Measurements from ENCODE around the gene DPH1.
A peak's percentile ranks its signal among the peaks of the same experiment; 100 is the strongest.

DPH1 gene

DNA sequence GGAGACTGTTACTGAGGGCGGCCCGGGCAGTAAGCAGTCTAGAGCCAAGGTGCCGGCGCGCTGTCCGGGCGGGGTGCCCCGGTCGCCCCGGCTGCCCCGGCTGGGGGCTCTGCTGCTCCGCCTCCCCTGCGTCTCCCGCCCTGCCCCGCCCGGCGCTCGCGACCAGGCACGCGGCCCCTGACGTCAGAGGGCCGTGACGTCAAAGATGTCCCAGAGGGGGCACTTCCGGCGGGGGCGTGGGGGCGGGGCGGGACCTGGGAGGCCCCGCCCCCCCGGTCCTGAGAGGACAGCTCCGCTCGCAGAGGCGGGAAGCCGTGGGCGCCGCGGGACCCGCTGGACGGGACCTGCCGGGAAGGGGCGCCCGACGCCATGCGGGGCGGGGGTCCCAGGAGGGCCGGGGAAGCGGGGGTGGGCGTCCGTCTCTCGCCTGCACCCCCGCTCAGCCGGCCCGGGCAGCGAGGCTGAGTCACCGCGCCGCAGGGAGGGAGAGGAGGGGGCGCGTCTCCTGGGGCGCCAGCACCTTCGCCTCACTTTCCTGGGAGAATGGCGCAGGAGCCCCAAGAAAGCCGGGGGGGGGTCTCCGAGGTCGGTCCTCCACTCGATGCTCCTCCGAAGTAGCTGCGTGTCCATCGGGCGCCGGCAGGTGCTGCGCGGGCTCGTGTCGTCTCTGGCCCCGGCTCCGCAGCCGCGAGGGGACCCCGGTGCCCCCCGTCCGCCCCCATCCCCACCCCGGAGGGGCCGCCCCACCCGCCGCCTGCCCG is 20.5 kb downstream of the DPH1 start:
- DNase-seq: peak; percentile 87

DNA sequence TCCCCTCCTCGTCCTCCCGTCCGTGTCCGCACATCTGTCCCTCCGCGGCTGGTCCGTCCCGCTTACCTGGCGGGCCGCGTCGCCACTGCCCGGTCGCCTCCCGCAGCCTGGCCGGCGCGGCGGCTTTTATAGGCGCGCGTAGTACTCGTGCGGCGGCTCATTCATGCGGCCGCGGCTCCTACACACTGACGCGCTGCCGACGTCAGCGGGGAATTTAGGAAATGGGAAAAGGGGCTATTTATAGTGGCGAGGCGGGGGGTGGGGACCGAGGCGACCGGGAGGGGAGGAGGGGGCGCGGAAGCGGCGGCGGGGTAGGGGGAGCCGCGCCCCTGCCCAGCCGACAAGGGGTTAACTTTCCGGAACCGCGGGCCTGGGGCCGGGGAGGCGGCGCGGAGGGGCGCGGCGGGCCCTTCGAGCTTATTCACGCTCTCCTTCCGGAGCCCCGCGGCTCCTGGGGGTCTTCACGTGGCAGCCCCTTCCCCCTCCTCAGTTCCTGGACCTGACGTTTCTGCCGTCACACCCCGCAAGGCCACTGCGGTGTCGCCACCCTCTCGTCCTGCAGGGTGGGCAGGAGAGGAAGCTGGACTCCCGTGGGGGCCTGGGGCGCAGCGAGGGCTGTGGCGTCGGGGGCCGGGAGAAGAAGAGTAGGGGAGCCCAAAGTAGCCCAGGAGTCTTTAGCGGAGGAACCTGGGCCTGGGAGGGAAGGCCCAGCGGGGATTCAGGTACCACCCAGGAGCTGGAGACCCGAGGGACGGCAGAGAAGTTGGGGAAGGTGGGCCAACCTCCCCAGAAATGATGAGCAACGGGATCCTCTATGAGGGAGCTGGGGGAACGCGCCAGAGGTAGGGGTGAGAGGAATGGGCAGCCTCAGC is 21.3 kb downstream of the DPH1 start:
- DNase-seq: no peak

DNA sequence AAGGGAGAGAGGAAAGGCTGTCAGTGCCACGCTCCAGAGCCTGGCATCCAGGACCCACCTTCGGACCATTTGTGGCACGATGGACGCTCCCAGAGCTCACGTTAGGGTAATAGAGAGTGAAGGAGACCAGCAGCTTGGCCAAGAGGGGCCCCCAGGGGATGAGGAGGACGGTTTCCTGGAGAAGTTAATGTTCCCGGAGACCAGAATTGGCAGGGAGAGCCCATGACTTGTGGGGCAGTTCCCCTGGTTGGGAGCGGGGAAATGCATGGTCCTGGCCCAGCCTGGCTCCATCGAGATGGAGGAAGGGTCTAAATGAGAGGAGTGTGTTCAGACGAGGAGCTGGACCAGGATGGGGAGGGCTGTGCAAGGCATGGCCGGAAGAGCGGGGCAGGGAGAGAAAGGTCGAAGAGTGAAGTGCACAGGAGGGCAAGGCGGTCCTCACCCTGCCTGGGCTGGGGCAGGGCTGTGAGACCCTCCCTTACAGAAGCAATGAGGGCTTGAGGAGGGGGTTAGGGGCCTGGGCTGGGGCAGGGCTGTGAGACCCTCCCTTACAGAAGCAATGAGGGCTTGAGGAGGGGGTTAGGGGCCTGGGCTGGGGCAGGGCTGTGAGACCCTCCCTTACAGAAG is 22.1 kb downstream of the DPH1 start:
- DNase-seq: no peak

DNA sequence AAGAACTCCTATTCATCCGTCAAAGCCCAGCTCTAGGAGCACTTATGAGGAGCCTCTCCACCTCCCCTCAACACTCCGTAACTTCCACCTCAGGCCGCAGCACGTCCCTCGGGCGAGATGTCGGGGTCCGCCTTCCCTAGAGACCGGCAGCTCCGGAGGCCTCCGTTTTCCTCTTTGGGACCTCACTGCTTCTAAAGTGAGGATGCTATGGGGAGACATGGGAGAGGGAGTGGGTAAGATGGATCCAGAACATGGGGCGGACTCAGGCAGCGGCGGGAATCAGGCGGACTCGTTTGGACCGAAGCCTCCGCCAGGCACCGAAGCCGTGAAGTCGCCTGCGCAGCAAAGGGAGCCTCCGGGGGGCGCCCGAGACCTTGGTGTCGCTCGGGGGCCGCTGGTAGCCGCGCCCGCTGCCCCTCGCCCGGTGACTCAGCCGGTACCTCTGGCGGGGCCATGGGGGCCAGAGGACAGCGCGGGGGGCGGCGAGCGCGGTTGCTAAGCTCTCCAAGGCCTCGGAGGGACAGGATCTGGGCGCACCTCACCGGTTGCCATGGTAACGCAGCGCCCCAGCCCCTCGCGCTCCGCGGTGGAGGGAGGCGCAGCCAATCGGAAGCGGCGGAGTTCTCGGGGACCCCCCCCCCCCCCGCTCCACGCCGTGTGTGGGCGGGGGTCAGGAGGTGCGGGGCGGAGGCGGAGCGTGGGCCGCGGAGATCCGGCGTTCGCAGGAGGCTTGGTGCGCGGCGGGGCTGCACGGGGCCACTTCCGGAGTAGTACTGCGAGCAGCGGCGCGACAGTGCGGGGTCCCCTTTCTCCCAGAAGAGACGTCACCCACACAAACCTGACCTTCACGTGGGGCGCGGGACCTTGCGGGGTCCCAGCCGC is 23.7 kb downstream of the DPH1 start:
- peak; percentile 89 for DNase-seq

DNA sequence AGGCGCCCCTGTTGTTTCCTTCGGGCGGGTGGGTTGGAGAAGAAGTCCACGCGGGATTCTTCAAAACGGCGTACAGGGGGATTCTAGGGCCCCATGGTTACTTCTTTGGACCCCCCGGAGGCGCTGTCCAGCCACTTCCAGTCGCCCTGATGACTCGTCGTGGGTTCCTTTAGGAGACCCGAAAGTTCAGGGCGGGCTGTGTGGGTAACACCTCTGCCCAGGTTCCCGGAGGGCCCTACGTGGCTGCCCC is 24.2 kb downstream of the DPH1 start:
- no peak for DNase-seq

DNA sequence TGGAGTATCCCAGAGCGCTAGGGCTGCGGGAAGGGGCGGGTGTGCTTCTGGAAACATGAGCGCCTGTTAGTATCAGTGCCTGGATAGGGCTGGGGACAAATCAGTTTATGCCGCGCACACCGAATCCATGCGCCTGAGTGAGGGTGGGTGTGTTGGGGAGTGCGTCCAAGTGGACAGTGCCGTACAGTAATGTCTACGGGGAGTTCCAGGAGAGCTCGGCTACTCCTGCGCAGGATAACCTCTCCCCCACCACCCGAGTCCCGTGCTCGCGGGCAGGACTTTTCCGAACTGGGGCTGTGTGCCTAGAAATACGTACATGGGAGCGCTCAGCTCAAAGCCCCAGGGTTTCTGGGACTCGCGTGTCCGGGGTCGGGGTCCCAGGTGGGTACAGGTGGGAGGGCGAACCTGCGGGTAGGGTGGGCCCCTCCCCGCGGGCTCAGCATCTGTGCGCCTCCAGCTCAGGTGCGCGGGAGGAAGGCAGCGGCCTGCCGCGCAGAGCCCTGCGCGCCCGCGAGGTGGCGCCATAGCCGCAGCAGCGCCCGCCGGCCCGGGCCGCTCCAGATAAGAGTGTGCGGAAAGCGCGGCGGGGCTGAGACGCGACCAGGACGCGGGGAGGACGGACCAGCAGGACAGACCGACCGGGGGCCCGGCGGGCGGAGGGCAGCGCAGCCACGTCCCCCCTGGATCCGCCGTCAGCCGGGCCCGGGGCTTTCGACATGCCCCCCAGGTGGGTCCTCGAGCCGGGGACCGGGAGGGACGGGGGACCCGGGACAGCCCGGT is 24.7 kb downstream of the DPH1 start, which contains the start of gene HIC1:
Gene HIC1 (plus strand): TSS at position 592 of the 780 bp plus-strand sequence. CDS start 1,588 bp downstream, outside the sequence.
- peak; percentile 88 for DNase-seq

DNA sequence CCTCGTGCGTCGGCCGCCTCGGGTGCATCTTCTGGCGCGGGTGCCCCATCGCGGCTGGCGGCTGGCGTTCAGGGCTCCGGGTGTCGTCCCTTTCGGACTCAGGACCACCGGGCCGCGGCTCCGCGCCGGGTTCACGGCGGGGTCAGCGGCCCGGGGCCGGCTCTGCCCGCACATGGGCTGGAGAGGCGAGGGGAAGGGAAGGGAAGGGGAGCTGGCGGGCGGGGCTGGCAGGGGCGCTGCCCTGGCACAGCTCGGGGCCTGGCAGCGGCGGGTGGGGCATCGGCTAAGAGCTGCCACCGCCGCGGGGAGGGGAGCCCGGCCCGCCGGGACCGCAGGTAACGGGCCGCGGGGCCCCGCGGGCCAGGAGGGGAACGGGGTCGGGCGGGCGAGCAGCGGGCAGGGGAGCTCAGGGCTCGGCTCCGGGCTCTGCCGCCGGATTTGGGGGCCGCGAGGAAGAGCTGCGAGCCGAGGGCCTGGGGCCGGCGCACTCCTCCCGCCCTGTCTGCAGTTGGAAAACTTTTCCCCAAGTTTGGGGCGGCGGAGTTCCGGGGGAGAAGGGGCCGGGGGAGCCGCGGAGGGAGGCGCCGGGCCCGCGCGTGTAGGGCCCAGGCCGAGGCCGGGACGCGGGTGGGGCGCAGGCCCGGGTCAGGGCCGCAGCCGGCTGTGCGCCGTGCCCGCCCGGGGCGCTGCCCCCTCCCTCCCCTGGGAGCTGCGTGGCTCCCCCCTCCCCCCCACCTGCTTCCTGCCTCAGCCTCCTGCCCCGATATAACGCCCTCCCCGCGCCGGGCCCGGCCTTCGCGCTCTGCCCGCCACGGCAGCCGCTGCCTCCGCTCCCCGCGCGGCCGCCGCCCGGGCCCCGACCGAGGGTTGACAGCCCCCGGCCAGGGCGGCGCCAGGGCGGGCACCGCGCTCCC is 25.6 kb downstream of the DPH1 start:
- peak; percentile 54 for DNase-seq

DNA sequence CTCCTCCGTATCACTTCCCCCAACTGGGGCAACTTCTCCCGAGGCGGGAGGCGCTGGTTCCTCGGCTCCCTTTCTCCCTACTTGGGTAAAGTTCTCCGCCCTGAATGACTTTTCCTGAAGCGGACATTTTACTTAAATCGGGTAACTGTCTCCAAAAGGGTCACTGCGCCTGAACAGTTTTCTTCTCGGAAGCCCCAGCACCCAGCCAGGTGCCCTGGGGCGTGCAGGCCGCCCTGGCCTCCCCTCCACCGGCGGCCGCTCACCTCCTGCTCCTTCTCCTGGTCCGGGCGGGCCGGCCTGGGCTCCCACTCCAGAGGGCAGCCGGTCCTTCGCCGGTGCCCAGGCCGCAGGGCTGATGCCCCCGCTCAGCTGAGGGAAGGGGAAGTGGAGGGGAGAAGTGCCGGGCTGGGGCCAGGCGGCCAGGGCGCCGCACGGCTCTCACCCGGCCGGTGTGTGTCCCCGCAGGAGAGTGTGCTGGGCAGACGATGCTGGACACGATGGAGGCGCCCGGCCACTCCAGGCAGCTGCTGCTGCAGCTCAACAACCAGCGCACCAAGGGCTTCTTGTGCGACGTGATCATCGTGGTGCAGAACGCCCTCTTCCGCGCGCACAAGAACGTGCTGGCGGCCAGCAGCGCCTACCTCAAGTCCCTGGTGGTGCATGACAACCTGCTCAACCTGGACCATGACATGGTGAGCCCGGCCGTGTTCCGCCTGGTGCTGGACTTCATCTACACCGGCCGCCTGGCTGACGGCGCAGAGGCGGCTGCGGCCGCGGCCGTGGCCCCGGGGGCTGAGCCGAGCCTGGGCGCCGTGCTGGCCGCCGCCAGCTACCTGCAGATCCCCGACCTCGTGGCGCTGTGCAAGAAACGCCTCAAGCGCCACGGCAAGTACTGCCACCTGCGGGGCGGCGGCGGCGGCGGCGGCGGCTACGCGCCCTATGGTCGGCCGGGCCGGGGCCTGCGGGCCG is 26.5 kb downstream of the DPH1 start:
- peak; percentile 85 for DNase-seq

DNA sequence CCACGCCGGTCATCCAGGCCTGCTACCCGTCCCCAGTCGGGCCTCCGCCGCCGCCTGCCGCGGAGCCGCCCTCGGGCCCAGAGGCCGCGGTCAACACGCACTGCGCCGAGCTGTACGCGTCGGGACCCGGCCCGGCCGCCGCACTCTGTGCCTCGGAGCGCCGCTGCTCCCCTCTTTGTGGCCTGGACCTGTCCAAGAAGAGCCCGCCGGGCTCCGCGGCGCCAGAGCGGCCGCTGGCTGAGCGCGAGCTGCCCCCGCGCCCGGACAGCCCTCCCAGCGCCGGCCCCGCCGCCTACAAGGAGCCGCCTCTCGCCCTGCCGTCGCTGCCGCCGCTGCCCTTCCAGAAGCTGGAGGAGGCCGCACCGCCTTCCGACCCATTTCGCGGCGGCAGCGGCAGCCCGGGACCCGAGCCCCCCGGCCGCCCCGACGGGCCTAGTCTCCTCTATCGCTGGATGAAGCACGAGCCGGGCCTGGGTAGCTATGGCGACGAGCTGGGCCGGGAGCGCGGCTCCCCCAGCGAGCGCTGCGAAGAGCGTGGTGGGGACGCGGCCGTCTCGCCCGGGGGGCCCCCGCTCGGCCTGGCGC is 27.3 kb downstream of the DPH1 start:
- no peak for DNase-seq

DNA sequence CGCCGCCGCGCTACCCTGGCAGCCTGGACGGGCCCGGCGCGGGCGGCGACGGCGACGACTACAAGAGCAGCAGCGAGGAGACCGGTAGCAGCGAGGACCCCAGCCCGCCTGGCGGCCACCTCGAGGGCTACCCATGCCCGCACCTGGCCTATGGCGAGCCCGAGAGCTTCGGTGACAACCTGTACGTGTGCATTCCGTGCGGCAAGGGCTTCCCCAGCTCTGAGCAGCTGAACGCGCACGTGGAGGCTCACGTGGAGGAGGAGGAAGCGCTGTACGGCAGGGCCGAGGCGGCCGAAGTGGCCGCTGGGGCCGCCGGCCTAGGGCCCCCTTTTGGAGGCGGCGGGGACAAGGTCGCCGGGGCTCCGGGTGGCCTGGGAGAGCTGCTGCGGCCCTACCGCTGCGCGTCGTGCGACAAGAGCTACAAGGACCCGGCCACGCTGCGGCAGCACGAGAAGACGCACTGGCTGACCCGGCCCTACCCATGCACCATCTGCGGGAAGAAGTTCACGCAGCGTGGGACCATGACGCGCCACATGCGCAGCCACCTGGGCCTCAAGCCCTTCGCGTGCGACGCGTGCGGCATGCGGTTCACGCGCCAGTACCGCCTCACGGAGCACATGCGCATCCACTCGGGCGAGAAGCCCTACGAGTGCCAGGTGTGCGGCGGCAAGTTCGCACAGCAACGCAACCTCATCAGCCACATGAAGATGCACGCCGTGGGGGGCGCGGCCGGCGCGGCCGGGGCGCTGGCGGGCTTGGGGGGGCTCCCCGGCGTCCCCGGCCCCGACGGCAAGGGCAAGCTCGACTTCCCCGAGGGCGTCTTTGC is 28.0 kb downstream of the DPH1 start:
- no peak for DNase-seq

DNA sequence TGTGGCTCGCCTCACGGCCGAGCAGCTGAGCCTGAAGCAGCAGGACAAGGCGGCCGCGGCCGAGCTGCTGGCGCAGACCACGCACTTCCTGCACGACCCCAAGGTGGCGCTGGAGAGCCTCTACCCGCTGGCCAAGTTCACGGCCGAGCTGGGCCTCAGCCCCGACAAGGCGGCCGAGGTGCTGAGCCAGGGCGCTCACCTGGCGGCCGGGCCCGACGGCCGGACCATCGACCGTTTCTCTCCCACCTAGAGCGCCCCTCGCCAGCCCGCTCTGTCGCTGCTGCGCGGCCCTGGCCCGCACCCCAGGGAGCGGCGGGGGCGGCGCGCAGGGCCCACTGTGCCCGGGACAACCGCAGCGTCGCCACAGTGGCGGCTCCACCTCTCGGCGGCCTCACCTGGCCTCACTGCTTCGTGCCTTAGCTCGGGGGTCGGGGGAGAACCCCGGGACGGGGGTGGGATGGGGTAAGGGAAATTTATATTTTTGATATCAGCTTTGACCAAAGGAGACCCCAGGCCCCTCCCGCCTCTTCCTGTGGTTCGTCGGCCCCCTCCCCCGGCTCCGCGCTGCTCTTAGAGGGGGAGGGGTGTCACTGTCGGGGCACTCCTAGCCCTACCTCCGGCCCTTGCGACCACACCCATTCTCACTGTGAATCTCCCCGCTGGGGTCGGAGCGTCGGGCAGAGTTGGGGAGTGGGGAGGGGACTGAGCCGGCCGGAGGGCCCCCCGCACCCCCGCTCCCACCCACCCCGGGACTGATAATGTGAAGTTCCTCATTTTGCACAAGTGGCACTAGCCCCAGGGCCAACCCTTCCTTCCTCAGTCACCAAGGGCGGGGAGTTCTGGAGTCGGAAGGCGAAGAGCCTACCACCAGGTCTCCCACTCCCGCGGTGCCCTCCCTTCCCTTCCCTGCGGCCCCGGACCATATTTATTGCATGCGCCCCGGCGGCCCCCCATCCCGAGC is 28.9 kb downstream of the DPH1 start:
- DNase-seq: peak; percentile 78

DNA sequence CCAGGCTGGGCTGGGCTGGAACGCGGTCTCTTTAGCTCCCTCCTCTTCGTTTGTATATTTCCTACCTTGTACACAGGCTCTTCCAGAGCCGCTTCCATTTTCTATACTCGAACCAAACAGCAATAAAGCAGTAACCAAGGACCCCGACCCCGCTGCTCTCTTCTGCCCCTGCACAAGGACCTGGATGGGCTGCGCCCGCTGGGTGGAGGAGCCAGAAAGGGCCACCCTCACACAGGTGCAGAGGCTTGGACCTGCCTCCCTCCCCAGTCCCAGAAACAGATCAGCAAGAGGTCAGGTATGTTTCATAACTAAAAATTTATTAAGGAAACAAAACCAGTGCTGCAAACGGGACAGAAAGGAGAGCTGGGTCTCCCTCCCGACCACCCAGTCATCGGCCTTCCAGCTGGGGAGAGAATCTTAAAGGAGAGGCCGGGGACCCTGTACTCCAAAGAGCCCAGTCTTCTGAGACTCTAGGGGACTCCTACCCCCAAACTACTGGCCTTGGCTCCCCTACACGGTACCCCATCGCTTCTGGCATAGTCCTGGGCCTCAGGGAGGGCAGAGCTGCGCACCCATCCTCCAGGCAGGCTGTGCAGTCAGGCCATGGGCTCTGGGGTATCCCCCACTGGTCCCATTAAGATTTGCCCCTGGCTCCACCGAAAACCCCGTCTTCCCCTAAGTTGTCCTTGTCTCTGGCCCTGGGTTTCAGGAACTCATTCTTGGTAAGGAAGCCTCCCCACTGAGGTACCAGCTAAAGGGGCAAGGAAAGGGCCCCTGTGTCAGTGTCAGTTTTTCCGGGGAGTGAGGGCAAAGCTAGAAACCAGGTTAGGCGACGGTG is 29.8 kb downstream of the DPH1 start:
- no peak for DNase-seq

DNA sequence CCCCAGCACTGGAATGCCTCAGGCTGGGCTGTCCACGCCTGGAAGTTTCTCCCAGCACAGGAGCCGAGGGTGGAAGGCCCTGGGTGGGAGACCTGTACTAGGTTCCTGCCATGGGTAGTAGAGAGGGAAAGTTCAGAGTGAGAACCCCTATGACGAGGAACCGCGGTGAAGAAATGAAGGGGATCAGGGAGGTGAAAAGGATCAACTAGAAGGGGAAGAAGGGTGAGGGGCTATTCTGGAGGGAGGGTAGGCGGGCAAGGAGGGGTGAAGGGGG is 30.4 kb downstream of the DPH1 start:
- DNase-seq: no peak

DNA sequence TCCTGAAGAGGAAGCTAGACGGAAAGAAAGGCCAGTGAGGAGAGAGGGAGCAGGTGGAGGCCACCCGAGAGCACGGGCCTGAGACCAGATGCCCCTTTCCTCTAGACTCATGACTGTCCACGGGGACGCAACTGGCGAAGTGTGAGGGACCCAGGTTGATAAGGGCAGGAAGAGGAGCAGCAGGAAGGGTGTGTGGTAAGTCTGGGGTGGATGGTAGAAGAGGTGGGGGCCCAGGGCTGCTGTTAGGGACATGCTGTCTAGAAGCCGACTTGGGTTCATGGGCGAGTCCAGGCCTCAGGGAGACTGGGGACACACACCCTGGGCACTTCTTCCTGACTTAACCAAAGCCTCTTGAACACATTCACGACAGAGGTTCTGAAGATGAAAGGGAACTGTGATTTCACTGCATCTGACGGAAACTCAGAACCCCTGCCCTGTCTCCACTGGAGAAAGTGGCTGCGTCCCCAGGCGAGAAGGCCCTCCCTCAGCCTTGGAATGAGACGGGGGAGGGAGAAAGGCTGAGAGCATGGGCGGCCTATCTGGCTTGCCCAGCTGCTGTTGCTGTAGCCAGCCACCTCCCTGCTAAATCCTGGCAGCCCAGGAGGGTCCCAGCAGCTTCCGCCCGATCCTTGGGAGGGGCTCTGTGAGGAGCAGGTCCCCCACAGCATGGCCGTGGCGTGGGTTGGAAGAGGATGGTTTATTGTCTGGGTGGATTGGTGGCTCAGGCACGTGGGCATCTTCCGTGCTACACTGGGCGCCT is 30.9 kb downstream of the DPH1 start:
- DNase-seq: no peak

DNA sequence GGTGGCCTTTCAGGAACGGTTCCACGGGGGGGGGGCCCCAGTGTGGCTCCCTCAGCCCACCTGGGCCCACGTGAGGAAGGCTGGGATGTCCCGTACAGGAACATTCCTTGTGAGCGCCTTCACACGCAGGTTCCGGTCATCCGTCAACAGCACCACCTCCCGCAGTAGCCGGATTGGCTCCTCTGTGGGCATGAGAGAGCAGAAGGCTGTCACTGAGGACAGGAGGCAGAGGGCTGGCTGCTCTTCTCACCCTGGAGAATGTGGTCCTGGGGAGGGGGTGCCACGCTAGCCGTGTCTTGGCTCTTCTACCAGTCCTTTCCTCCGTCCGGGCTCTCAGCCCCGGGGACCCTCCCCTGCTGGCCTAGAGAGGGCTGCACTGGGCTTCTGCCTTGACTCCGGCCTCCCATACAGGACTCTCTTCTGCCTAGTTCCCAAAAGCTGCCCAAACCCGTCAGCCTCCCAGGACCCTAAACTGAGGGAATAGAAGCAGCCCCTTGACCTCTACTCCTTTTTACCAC is 31.5 kb downstream of the DPH1 start:
- DNase-seq: no peak
